Epithelial cell of alveolus of lung (primary cell): ENCODE measurements around the gene OR52I2. TPM values are rescaled to one million over a fixed set of nuclear protein-coding genes. Genes with fewer than 3 reads are reported as not detected.

ENCODE experiments used
- total RNA-seq: library from RNA; depleted of rRNA; stranded (reverse); fragments of >200 nt; gene quantifications from 2 replicates; pipeline ENCODE4 v1.2.1, GENCODE V29; 2015

The OR52I2 gene
- total RNA-seq, result not detected in 2 replicates

DNA sequence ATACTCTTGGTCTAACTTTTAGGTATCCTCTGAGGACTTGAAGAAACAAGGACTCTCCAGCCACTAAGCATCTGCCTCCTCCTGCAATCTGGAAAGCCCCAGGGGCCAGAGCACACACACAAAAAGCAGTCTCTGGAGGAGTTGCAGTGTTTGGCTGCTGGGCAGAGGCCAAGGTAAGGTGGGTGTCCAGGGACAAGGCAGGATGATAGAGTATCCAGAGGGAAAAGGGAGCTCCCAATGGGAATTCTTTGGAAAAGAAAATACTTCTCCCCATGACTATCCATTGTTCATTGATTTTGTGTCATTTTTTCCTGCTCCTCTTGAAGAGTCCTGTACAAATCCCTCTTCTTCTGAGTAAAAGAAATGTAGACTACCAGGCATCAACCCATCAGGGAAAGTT, at the start of gene OR52I2:
Gene OR52I2, plus strand, starts transcription at position 301 of the 400 bp plus-strand sequence.

GRCh38 chr11:4544891-4545290, 36.7 kb upstream of the OR52I2 start, which contains the start of gene OR52M1:
Gene OR52M1 (plus strand): TSS chr11:4545191. CDS start chr11:4545191, 0 bp downstream.

GRCh38 chr11:4593739-4594138, 12.2 kb downstream of the OR52I2 start, which contains the start of gene OR52I1:
Gene OR52I1 (plus strand): TSS chr11:4594039. CDS start chr11:4594039, 0 bp downstream.

DNA sequence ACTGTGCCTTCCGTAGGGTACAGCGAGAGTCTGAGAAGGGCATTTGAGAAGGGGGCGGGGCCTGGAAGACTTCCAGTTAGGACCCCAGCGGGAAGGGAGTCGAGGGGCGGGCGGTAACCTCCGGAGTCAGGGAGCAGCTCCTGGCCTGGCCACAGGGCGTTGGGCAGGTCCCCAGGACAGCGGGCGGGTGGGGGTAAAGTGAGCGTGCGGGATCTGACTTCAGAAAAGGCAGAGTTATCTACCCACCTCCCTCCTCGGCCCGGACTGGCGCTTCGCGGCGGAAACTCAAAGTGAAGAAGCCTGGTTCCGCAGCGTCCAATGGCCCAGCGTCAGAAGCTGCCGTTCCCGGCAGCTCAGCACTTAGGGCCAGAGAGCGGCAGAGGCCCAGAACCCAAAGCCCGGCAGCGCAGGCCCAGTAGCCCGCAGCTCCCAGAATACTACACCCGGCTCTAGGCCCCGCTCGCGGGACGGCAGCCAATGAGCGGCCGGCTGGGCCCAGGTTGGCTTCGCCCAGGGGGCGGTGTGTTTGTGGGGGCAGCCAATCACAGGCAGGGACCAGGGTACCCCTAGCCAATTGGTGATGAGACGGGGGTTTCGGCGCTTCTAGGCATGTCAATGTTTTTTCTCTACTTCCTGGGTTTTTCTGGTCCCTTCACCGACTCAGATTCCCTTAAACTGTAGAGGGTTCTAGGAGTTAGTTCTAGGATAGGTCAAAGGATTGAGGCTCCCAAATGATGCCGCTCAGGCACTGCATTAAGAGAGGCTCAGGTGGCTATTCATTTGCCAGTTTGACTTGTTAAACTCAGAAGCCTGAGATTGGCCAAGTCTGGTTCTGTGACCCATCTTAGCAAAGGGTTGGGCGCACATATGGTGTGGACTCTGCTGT, 26.5 kb downstream of the OR52I2 start, which contains the start of gene TRIM68:
Gene TRIM68, minus strand, starts transcription at position 451 of the 886 bp plus-strand sequence. CDS start 2,727 bp downstream, outside the sequence.

DNA sequence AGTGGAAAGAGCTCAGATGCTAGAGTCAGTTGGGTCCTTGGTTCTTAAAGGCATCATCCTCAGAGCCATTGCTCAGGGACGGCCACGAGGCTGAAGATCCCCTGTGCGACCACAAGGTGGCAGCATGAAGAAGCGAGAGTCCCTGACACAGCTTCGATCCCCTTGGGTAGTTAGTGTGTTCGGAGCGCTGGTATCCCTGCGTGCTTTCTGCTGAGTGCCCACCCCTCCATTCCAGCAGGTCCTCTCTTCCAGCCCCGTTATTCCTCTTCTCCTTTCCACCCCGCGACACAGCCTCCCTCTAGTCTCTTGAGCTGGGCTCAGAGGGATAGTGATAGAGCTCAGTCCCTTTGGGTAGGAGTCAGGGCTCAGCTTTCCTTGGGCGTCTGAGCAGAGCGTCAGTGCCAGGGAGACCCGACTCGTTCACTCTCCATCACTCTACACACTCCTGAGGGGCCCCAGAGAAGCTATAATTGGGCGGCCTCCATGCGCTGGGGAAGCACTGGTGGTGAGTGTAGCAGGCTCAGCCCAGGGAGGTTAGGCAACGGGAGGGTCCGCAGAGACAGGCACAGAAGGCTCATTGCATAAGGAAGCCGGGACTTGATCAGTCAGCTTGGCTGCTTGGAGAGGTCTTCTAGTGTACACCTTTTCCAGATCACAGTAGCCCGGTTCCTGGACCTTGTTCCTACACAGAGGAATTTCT, 55.6 kb downstream of the OR52I2 start, which contains the start of gene OR51D1:
Gene OR51D1, plus strand, starts transcription at position 516 of the 700 bp plus-strand sequence. CDS start 2,314 bp downstream, outside the sequence.

Other genes starting within 250 kb of the OR52I2 start
- gene OR52B4, start 213.4 kb upstream of the OR52I2 start, total RNA-seq, result not detected in 2 replicates
- 14.2 and 16.1 TPM in 2 replicates for gene TRIM21, start 188.0 kb upstream of the OR52I2 start, total RNA-seq
- not detected in 2 replicates for gene OR52K2, start 132.4 kb upstream of the OR52I2 start, total RNA-seq
- not detected in 2 replicates for gene OR52K1, start 99.1 kb upstream of the OR52I2 start, total RNA-seq
- gene OR52M1, start 36.6 kb upstream of the OR52I2 start, total RNA-seq, result not detected in 2 replicates
- gene OR52I1, start 12.3 kb downstream of the OR52I2 start, total RNA-seq, result not detected in 2 replicates
- 5.3 and 11.6 TPM in 2 replicates for gene TRIM68, start 26.5 kb downstream of the OR52I2 start, total RNA-seq
- not detected in 2 replicates for gene OR51D1, start 55.7 kb downstream of the OR52I2 start, total RNA-seq
- gene OR51E1, start 62.2 kb downstream of the OR52I2 start, total RNA-seq, result not detected in 2 replicates
- not detected in 2 replicates for gene OR51E2, start 116.1 kb downstream of the OR52I2 start, total RNA-seq
- not detected in 2 replicates for gene MMP26, start 123.0 kb downstream of the OR52I2 start, total RNA-seq
- gene OR51F1, start 188.2 kb downstream of the OR52I2 start, total RNA-seq, result not detected in 2 replicates
- gene OR52R1, start 222.6 kb downstream of the OR52I2 start, total RNA-seq, result not detected in 2 replicates
- gene OR51F2, start 239.6 kb downstream of the OR52I2 start, total RNA-seq, result not detected in 2 replicates